Heart right ventricle (tissue), 16 donors: ENCODE results near the gene PLEKHA7. TPM values are rescaled to one million over a fixed set of nuclear protein-coding genes. Genes with fewer than 3 reads are reported as not detected.

ENCODE experiments used
- ATAC-seq, 8 donors: fragments of 200-7000 bp; cut with Tn5 transposase; one replicate each; pipeline ENCODE4 v1.9.1; 2020; ENCODE audit warnings: mild to moderate bottlenecking in 8 of 8, moderate library complexity in 8 of 8, moderate number of reproducible peaks in 1 of 8
- DNase-seq, 2 donors: peaks; one replicate each; pipeline ENCODE4 v3.0.0-alpha.2; 2020
- H3K27ac ChIP-seq, 10 donors: fragments of 200-600 bp; sonication (generic) in 2 of 10; one replicate each; pipeline versions ENCODE4 v1.5.0 to v1.8.0; 2020 to 2022; ENCODE audit warnings: mild to moderate bottlenecking in 3 of 10
- H3K27me3 ChIP-seq, 7 donors: fragments of 200-600 bp; one replicate each; pipeline ENCODE4 v1.8.0; 2021 to 2022; ENCODE audit warnings: mild to moderate bottlenecking in 2 of 7
- H3K36me3 ChIP-seq, 9 donors: fragments of 200-600 bp; sonication (generic) in 1 of 9; one replicate each; pipeline versions ENCODE4 v1.5.0 to v1.8.0; 2020 to 2022; ENCODE audit warnings: mild to moderate bottlenecking in 2 of 9
- H3K4me1 ChIP-seq, 9 donors: fragments of 200-600 bp; sonication (generic) in 1 of 9; one replicate each; pipeline versions ENCODE4 v1.5.0 to v1.8.0; 2020 to 2022; ENCODE audit warnings: mild to moderate bottlenecking in 4 of 9
- H3K4me3 ChIP-seq, 10 donors: fragments of 200-600 bp; sonication (generic) in 2 of 10; one replicate each; pipeline versions ENCODE4 v1.5.0 to v1.8.0; 2020 to 2022; ENCODE audit warnings: mild to moderate bottlenecking in 7 of 10, moderate library complexity in 2 of 10
- H3K9me3 ChIP-seq, 11 donors: fragments of 200-600 bp in 10 of 11; sonication (generic) in 2 of 11; one replicate each; pipeline versions ENCODE4 v1.5.0 to v1.8.0; 2013 to 2022; ENCODE audit warnings: mild to moderate bottlenecking in 2 of 11, control low read depth in 1 of 11, moderate library complexity in 1 of 11
- WGBS, 2 donors: extraction: QIAGEN DNeasy Blood & Tissue Kit; methylation state at CpG; one replicate each; pipeline ENCODE4 v1.1.7; 2013; ENCODE audit warnings: inconsistent platforms in 1 of 2; 5-methylcytosine and 5-hydroxymethylcytosine counted together
- intact Hi-C, 10 donors: fragments of 100-400 bp; cut with DNase I; formaldehyde crosslinking; loops; one replicate each; pipeline versions ENCODE4 v1.11.1 to v1.14.2; 2022
- polyA plus RNA-seq, 2 donors: library from polyadenylated mRNA; stranded (reverse); fragments of 200-250 nt; gene quantifications; one replicate each; pipeline ENCODE4 v1.2.3, GENCODE V29; 2013
- total RNA-seq, 10 donors: library from RNA; stranded (reverse); fragmentation: NEBNext Ultra II Directional in 3 of 10; extraction: Animal tissue kit (Norgen Biotek cat#: 25700) in 3 of 10; gene quantifications; one replicate each; pipeline versions ENCODE4 v1.2.1 to v1.2.4, GENCODE V29; 2021 to 2023
- TF ChIP-seq, protein P1 (sequence below), 9 donors: fragments of 200-600 bp; sonication (generic) in 2 of 9; IDR thresholded peaks; one replicate each; pipeline versions ENCODE4 v1.5.0 to v1.8.0; 2021 to 2022; ENCODE audit warnings: antibody characterized with exemption in 9 of 9, mild to moderate bottlenecking in 5 of 9, moderate library complexity in 1 of 9
- donor health status: Arrhythmogenic right ventricular cardiomyopathy.
- donor health status: ischemic (EF 13 %, LVEDD 7.1; RV severe dilation, severe dysfunction).
- donor health status: healthy with polysubstance abuse.
- donor health status: DM: no; HTN: yes; CAD: no.
- donor health status: DM: no; HTN: no; CAD: no.
- donor health status: ischemic (EF 25% LVEDD 6.9; RV normal size, moderate dysfunction).
- donor health status: ischemic (EF 25% LVEDD 5.7; RV mildly dilated, moderate dysfunction).
- donor health status: healthy.
- donor health status: DM: yes; HTN: yes; CAD: no.
- donor health status: Ischemic cardiomyopathy.
- donor health status: ischemic (EF 35%, LVEDD 5.7; RV mildly dilated, moderate dysfunction).
- donor health status: nonischemic (EF 11% LVEDD 7.7; RV severe dilation, severe dysfunction).
- donor health status: DM: yes; HTN: yes; CAD: no.
- donor health status: PGD.
- donor health status: ischemic (EF 29% LVEDD 5.4; RV normal size, mild dysfunction).
- donor health status: nonischemic (EF 23%, LVEDD 6.1; RV moderate dilation, normal function).

PLEKHA7 gene
- total and polyA plus RNA-seq, 12 donors = 15.3 to 46.9 (median 24.0) TPM

DNA sequence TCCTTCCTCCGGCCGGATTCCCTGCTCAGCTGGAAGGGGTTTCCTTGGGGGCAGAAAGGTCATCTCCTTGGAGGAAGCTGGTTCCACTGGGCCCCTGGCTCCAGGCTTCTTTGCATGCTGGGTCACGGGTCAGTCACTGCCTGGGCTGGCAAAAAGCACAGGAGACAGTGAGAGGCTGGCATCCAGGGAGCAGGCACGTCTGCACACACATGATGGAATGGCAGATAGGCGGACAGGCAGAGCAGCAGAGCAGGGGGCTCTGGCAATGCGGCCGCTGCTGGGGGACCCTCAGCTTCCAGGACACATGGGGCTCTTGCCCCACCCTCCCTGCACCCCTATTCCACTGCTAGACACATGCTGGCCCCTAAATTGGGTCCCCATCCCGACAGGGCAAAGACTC lies 235.3 kb downstream of the PLEKHA7 start:
- H3K9me3 ChIP-seq = no peaks in the 10 kb centered on the region
- H3K4me1 ChIP-seq = peaks cover 0 to 17% (median 4%) of the 10 kb centered on the region in 9 donors
- no peak for ATAC-seq
- WGBS, 2 donors = 86 to 90% methylated on average over 8 of the region's 8 CpGs
- DNase-seq = no peak
- H3K27ac ChIP-seq = no peak overlapping the region
- intact Hi-C loops = no loop called here
- H3K36me3 ChIP-seq = peaks cover 0 to 12% (median 0%) of the 10 kb centered on the region in 9 donors
- H3K4me3 ChIP-seq = no peak overlapping the region
- no peaks in the 10 kb centered on the region for H3K27me3 ChIP-seq
- TF ChIP-seq, protein P1, sequence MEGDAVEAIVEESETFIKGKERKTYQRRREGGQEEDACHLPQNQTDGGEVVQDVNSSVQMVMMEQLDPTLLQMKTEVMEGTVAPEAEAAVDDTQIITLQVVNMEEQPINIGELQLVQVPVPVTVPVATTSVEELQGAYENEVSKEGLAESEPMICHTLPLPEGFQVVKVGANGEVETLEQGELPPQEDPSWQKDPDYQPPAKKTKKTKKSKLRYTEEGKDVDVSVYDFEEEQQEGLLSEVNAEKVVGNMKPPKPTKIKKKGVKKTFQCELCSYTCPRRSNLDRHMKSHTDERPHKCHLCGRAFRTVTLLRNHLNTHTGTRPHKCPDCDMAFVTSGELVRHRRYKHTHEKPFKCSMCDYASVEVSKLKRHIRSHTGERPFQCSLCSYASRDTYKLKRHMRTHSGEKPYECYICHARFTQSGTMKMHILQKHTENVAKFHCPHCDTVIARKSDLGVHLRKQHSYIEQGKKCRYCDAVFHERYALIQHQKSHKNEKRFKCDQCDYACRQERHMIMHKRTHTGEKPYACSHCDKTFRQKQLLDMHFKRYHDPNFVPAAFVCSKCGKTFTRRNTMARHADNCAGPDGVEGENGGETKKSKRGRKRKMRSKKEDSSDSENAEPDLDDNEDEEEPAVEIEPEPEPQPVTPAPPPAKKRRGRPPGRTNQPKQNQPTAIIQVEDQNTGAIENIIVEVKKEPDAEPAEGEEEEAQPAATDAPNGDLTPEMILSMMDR (IDR thresholded peaks at IDR 0.05) = no peak

DNA sequence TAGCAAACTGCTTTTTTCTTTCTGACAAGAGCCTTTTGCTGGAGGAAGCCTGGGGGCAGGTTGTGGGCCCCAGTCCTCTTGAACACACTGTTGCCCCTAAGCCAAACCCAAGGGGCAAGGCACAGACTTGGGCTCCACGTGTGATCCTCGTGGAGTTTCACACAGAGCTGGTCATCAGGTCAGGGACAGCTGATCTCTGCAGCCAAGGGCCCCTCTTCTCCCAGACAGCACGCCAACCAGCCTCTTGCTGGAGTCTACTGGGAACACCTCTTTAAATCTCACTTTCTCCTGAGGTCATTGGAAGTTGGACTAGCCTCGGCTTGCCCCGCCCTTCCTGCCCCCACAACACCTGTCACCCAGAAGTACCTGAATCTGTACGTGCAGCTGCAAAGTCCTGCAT lies 235.9 kb downstream of the PLEKHA7 start:
- H3K27ac ChIP-seq = no peak overlapping the region
- no peak for ATAC-seq
- H3K4me1 ChIP-seq = peaks cover 0 to 17% (median 3%) of the 10 kb centered on the region in 9 donors
- 85 to 88% methylated on average over 6 of the region's 6 CpGs for WGBS, 2 donors
- intact Hi-C loops = no loop called here
- H3K36me3 ChIP-seq = peaks cover 0 to 12% (median 0%) of the 10 kb centered on the region in 9 donors
- no peak overlapping the region for H3K4me3 ChIP-seq
- TF ChIP-seq, protein P1 (IDR thresholded peaks at IDR 0.05) = no peak
- no peaks in the 10 kb centered on the region for H3K27me3 ChIP-seq
- H3K9me3 ChIP-seq = no peaks in the 10 kb centered on the region
- no peak for DNase-seq

DNA sequence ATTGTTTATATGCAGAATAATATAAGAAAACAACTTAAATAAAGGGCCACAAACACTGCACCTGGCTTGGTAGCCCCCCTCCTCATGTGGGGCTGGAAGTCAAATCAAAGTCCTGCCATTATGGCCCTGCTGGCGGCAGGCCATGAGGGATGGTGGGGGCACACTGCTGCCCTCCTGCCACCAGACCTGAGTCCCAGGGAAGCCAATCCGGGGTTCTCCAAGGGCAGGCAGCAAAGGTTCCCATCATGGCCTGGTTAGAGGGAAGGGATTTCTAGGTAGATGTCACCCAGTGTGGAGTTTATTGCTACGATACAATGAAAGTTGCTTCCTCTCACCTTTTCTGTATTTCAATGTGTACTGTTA lies 236.6 kb downstream of the PLEKHA7 start:
- Histone ChIP-seq H3K4me1 (peaks cover 0 to 17% (median 3%) of the 10 kb centered on the region in 9 donors), H3K27me3 (no peaks in the 10 kb centered on the region), H3K36me3 (peaks cover 0 to 12% (median 0%) of the 10 kb centered on the region in 9 donors), H3K27ac (no peak overlapping the region), H3K9me3 (no peaks in the 10 kb centered on the region), H3K4me3 (no peak overlapping the region)
- TF ChIP-seq, protein P1 (IDR thresholded peaks at IDR 0.05) = no peak
- no peak for DNase-seq
- ATAC-seq = no peak
- intact Hi-C loops = no loop called here
- 95% methylated on average over 3 of the region's 3 CpGs for WGBS, 2 donors

DNA sequence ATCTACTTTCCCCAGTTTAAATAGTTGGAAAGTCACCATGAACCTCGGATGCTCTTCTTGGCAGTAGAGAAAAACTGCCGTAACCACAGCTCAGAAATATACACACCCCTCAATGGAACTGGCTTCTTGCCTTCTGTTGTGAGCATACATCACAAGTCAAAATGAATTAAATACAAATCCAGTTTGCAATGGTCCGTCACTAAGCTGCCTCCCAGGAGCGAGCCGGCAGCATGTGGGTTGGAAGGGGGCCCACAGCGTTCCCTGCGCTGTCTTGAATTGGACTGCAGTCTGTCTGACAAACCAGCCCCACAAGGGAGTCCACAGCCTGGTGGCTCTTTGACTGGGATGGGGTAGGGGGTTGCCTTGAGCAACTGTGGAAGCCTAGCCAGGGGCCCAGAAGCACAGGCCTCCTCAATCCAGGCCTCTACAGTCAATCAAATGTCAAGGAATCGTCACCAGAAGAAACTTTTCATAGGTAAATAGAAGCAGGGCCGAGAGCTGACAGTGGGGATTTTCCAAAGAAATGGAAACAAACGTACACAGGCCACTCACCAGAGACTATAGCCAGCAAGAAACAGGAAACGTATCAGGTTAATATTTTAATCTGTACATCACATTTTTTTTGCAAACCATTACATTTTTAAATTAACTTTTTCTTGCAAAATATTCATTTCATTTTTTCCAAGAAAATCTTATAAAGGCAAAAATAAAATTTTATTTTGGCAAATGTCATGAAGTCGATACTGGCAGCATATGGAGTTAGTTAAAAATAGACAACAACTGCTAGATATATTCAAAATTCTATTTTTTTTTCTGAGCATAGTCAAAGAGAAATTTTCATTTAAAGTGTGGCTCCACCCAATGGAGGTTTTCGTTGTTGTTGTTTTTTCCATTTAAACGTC lies 237.3 kb downstream of the PLEKHA7 start:
- ATAC-seq = peak in 1 of 8 donors; percentile 31
- peaks cover 0 to 17% (median 3%) of the 10 kb centered on the region in 9 donors for H3K4me1 ChIP-seq
- H3K4me3 ChIP-seq = no peak overlapping the region
- H3K36me3 ChIP-seq = peaks cover 0 to 12% (median 0%) of the 10 kb centered on the region in 9 donors
- WGBS, 2 donors = 63 to 74% methylated on average over 14 of the region's 14 CpGs
- no peaks in the 10 kb centered on the region for H3K27me3 ChIP-seq
- DNase-seq = no peak
- H3K9me3 ChIP-seq = no peaks in the 10 kb centered on the region
- intact Hi-C loops = no loop called here
- TF ChIP-seq, protein P1 (IDR thresholded peaks at IDR 0.05) = no peak
- H3K27ac ChIP-seq = no peak overlapping the region
